Stimulated activated CD4-positive, alpha-beta T cell treated with anti-CD3 and anti-CD28 coated beads, TNF-alpha, amount 100 ng/mL, for 48 hours (primary cell): ENCODE measurements around the gene TTC39B.

Experiments
- DNase-seq, 3 donors: peaks; one replicate each; pipeline ENCODE4 v3.0.0-alpha.2; 2020; ENCODE audit warnings: low read depth in 3 of 3

Gene TTC39B

DNA sequence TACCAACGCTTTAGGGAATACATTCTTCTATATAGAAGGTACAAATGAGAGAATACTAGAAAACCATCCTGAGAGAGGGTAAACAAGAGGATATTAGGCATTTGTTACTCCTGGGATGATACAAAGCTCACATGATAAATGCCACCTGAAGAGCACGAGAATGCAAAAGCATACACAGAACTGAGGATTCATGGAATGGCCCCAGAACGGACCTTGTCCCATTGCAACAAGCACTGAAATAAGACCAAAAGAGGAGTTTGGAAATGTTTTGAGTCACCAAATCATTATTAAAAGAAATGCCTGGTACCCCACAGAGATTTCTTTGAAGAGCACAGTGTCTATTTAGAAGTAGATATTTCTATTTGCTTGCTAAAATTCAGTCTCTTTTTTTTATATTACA is 173.5 kb downstream of the TTC39B start:
- no peak for DNase-seq

DNA sequence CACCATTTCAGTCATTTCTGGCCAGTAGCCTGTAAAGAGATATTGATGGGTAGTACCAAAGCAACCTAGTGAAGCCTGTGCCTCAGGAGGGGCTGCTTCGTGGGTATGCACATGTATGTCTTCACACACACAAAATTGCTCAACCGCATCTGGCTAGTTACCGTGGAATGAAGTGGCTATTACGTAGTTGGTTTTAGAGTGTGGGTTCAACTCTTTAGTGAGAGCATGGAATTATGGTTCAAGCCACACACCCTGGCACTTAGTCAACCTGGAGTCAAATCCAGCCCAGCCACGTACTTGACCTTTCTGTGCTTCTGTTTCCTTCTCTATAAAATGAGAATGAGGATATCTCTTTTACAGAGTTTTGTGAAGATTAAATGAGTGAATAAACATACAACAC is 174.9 kb downstream of the TTC39B start:
- no peak for DNase-seq

DNA sequence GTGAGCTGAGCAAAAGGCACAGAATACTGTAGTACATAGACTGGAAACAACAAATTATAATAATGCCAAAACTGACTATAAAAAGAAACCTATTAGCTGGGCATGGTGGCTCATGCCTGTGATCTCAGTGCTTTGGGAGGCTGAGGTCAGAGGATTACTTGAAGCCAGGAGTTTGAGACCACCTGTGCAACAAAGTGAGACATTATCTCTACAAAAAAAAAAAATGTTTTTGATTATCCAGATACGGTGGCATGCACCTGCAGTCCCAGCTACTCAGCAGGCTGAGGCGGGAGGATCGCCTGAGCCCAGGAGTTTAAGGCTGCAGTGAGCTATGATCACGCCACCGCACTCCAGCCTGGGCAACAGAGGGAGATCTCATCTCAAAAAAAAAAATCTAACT is 175.9 kb downstream of the TTC39B start:
- DNase-seq, result no peak

DNA sequence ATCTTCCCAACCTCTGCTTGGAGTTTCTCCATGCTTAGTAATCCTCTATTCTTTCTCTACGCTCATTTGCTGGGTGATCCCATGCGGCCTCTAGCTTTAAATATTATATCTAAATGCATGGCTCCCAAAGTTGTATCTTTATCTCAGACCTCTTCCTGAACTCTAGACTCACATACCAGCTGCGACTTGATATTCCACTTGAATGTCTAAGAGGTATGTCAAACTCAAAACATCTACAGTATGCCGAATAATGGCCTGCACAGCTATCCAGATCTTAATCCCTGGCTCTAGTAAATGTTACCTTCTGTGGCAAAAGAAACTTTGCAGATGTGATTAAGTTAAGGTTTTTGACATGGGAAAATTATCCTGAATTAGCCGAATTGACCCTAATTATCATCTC is 179.2 kb downstream of the TTC39B start:
- no peak for DNase-seq

DNA sequence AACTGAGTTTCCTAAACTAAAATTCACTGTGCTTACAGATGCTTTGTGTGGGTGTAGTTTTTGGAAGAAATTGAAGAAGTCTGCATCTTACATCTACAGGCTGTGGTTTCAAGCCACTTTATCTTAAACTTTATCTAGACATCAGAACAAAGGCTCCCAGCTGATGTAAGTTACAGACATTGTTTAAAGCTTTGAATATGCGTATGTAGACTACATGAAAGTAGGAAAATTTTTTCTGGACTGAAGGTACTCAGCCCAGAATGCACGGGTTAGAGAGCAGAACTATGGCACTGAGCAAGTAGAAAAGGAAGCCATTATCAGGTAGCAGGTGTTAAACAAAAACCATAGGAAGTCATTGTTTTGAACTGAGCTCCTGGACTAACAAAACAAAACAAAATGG is 185.4 kb downstream of the TTC39B start:
- no peak for DNase-seq

DNA sequence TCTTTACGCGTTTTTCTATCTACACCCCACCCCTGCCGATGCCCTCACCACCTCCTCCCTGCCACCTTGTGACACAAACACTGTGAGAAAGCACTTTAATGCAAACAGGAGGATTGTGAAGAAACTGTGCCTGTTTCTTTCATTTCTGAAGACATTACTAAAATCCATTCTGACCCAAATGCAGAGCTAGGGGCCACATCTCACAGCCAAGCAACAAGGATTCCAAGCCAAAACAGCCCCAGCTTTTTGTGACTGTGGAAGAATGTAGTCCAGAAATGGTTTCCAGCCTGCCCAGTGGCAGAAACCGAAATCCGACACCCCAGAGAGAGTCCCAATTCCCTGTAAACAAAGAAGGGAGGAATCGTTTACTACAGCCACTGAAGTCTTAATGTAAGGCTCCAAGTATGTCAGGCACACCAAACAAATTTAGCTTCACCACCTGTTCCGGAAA is 190.9 kb downstream of the TTC39B start:
- DNase-seq, result no peak

DNA sequence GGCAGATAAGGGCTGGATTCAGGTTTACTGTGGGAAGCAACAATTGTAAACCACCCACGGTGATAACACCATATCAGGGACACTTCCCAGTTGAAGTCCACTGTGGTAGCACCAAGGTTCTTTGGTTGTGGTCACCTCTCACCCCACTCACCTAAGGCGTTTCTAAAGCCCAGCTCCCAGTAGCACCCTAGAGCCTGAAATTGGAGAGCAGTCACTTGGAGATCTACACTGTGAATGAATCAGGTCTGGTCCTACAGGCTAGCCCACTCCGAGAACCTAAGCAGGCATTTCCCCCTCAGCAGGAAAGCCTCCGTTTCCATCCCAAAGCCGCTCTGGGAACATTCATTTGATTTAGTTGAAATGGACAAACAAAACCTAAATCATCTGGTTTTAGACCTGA is 191.3 kb downstream of the TTC39B start:
- no peak for DNase-seq

DNA sequence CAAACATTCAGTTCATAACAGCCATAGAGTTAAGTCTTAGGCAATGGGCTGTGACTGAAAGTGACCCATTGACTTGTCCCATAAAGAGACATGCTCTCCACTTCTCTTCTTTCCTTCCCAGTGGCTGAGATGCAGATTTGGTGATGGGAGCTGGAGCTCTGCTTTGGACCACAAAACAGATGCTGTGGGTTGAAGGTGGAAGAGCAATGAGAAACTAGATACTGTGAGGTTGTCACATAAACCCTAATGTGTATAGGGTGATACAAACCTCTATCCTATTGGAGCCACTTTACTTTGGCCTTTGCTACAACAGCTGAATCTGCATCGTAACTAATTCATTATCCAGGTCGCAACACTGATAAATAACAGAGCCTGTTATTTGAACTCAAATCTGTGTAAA is 192.0 kb downstream of the TTC39B start:
- no peak for DNase-seq
